Body of pancreas (tissue), 4 donors: ENCODE results near the gene GIGYF1. TPM values are rescaled to one million over a fixed set of nuclear protein-coding genes. Genes with fewer than 3 reads are reported as not detected.
"Not testable (repeated sequence)": the region's sequence is repeated elsewhere in the genome, so short reads cannot be mapped to it uniquely, and the experiment has no call there.

ENCODE experiments used
- ATAC-seq: fragments of 150-250 bp; one replicate; pipeline ENCODE4 v1.9.1; 2016
- DNase-seq, 4 donors: peaks; one replicate each; pipeline ENCODE4 v3.0.0-alpha.2; 2019
- H3K27ac ChIP-seq, 4 donors: fragments of 200-600 bp; sonication (generic); 1 replicate in 3 of 4; 2 replicates in 1 of 4; pipeline versions ENCODE4 v1.5.1 to v1.6.1; 2016 to 2019; ENCODE audit warnings: mild to moderate bottlenecking in 1 of 4, mixed read lengths in 1 of 4, moderate library complexity in 1 of 4
- H3K27me3 ChIP-seq, 2 donors: fragments of 200-600 bp; sonication (generic); one replicate each; pipeline ENCODE4 v1.6.0; 2016; ENCODE audit warnings: mild to moderate bottlenecking in 1 of 2
- H3K36me3 ChIP-seq, 2 donors: fragments of 200-600 bp; sonication (generic); replicated peaks in 1 of 2; 2 replicates each; pipeline ENCODE4 v1.5.1; 2016; ENCODE audit warnings: low read depth in 2 of 2; ENCODE audit not compliant: insufficient read depth in 1 of 2
- H3K4me1 ChIP-seq: fragments of 200-600 bp; sonication (generic); one replicate; pipeline ENCODE4 v1.6.0; 2016
- H3K4me3 ChIP-seq, 2 donors: fragments of 200-600 bp; sonication (generic); 1 replicate in 1 of 2; 2 replicates in 1 of 2; pipeline ENCODE4 v1.5.1; 2016 to 2019
- H3K9me3 ChIP-seq, 3 donors: fragments of 200-600 bp; sonication (generic); 1 replicate in 2 of 3; 2 replicates in 1 of 3; pipeline ENCODE4 v1.5.1; 2016
- POLR2A ChIP-seq, 3 donors: fragments of 450-650 bp; IDR thresholded peaks; one replicate each; pipeline ENCODE4 v1.6.1; 2016; ENCODE audit warnings: antibody characterized with exemption in 3 of 3, mild to moderate bottlenecking in 2 of 3
- WGBS, 2 donors: methylation state at CpG; one replicate each; pipeline ENCODE4 v1.1.5; 2017; 5-methylcytosine and 5-hydroxymethylcytosine counted together
- intact Hi-C: fragments of 100-400 bp; cut with DNase I; formaldehyde crosslinking; loops from one replicate; pipeline ENCODE4 v1.15.1; 2023
- total RNA-seq, 2 donors: library from RNA; depleted of rRNA; stranded (reverse); fragments of >200 nt; gene quantifications; one replicate each; pipeline ENCODE4 v1.1.0, GENCODE V29; 2016
- TF ChIP-seq, protein P1 (sequence below), 7 experiments: fragments of 450-650 bp in 4 of 7; fragments of 200-600 bp in 3 of 7; sonication (generic) in 3 of 7; IDR thresholded peaks; one replicate each; pipeline ENCODE4 v1.5.1; 2016 to 2019; ENCODE audit warnings: antibody characterized with exemption in 7 of 7

The GIGYF1 gene
- total RNA-seq, 2 donors from 2014 or later = 25.2 to 49.4 TPM

DNA sequence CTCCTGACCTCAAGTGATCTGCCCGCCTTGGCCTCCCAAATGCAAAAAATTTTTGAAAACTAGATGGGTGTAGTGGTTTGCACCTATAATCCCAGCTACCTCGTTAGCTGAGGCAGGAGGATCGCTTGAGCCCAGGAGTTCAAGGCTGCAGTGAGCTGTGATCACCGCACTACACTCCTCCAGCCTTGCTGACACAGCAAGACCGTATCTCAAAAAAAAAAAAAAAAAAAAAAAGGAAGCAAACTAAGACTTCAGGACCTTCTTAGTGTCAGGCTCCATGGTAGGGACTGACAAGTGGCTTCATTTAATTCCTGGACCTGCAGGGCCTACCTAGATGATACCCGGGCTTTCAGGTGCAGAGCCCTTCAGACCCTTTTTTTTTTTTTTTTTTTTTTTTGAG lies 14.3 kb upstream of the GIGYF1 start:
- H3K27ac ChIP-seq = no peak overlapping the region
- H3K9me3 ChIP-seq = no peaks in the 10 kb centered on the region
- H3K4me3 ChIP-seq = no peak overlapping the region
- 76 to 83% methylated on average over 6 of the region's 6 CpGs for WGBS, 2 donors
- ATAC-seq (no peak), DNase-seq (no peak)
- no peaks in the 10 kb centered on the region for H3K27me3 ChIP-seq
- intact Hi-C loops = no loop called here
- no peaks in the 10 kb centered on the region for H3K36me3 ChIP-seq
- TF ChIP-seq, protein P1, sequence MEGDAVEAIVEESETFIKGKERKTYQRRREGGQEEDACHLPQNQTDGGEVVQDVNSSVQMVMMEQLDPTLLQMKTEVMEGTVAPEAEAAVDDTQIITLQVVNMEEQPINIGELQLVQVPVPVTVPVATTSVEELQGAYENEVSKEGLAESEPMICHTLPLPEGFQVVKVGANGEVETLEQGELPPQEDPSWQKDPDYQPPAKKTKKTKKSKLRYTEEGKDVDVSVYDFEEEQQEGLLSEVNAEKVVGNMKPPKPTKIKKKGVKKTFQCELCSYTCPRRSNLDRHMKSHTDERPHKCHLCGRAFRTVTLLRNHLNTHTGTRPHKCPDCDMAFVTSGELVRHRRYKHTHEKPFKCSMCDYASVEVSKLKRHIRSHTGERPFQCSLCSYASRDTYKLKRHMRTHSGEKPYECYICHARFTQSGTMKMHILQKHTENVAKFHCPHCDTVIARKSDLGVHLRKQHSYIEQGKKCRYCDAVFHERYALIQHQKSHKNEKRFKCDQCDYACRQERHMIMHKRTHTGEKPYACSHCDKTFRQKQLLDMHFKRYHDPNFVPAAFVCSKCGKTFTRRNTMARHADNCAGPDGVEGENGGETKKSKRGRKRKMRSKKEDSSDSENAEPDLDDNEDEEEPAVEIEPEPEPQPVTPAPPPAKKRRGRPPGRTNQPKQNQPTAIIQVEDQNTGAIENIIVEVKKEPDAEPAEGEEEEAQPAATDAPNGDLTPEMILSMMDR (IDR thresholded peaks at IDR 0.05) = no peak
- no peak for TF ChIP-seq POLR2A (IDR thresholded peaks at IDR 0.05)
- peaks cover 23% of the 10 kb centered on the region for H3K4me1 ChIP-seq

DNA sequence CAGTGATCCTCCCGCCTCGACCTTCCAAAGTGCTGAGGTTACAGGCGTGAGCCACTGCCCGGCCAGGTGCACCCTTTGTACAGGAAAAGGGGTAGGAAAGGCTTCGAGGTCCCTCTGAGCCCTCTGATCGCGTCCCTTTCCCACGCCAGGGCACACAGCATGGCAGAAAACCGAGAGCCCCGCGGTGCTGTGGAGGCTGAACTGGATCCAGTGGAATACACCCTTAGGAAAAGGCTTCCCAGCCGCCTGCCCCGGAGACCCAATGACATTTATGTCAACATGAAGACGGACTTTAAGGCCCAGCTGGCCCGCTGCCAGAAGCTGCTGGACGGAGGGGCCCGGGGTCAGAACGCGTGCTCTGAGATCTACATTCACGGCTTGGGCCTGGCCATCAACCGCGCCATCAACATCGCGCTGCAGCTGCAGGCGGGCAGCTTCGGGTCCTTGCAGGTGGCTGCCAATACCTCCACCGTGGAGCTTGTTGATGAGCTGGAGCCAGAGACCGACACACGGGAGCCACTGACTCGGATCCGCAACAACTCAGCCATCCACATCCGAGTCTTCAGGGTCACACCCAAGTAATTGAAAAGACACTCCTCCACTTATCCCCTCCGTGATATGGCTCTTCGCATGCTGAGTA lies 12.7 kb upstream of the GIGYF1 start:
- 15 to 27% methylated on average over 19 to 34 of the region's 34 CpGs for WGBS, 2 donors
- Histone ChIP-seq H3K27ac (peak overlapping the region in 3 of 4 donors; percentile 81 to 91 (median 89)), H3K27me3 (no peaks in the 10 kb centered on the region), H3K4me1 (peaks cover 23% of the 10 kb centered on the region), H3K4me3 (peak overlapping the region; percentile 72 to 96), H3K9me3 (no peaks in the 10 kb centered on the region), H3K36me3 (no peaks in the 10 kb centered on the region)
- DNase-seq (peak in 3 of 4 donors; percentile 45 to 50 (median 48)), ATAC-seq (no peak)
- TF ChIP-seq, protein P1 (IDR thresholded peaks at IDR 0.05) = no peak
- TF ChIP-seq POLR2A (IDR thresholded peaks at IDR 0.05) = no peak
- intact Hi-C loops = no loop called here

DNA sequence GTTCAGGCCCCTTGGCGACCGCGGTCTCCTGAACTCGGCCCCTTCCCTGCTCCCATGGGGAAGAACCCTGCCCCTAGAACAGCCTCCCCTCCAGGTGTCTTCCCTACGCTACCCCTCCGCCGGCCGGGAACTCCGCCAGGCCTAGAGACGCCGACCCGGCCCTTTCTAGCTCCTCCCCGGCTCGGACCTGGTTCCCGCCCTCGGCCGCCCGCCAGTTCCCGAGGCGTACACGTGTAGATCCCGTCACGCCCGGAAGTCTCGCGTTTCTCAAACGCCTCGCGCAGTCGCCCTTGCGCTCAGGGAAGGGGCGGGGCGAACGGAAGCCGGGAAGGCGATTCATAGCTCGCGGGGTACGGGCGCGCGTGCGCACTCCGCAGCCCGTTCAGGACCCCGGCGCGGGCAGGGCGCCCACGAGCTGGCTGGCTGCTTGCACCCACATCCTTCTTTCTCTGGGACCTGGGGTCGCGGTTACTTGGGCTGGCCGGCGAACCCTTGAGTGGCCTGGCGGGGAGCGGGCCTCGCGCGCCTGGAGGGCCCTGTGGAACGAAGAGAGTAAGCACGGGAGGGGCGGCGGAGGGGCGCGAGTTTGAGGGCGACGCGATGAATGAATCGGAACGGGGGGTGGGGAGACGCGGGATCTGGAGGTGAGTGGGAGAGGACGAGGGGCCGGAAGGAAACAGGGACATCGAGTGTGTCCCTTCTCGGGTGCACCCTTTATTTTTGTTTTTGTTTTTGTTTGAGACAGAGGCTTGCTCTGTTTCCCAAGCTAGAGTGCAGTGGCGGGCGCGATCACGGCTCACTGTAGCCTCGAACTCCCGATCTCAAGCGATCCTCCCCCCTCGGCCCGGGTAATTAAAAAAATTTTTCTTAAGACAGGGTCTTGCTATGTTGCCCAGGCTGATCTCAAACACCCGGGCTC lies 12.0 kb upstream of the GIGYF1 start, which contains the start of gene POP7:
Gene POP7, plus strand, starts transcription at position 369 of the 919 bp plus-strand sequence. CDS start 710 bp downstream, outside the sequence.
- Histone ChIP-seq H3K27me3 (no peaks in the 10 kb centered on the region), H3K36me3 (no peaks in the 10 kb centered on the region), H3K27ac (peak within 1 kb of the TSS; percentile 81 to 91 (median 86)), H3K4me3 (peak within 1 kb of the TSS; percentile 72 to 96), H3K9me3 (no peaks in the 10 kb centered on the region), H3K4me1 (peaks cover 23% of the 10 kb centered on the region)
- 1% methylated on average over 15 to 86 of the region's 86 CpGs for WGBS, 2 donors
- TF ChIP-seq, protein P1 (IDR thresholded peaks at IDR 0.05) = peak in 1 of 7 experiments; percentile 15
- TF ChIP-seq POLR2A (IDR thresholded peaks at IDR 0.05) = peak; percentile 40 to 72 (median 66)
- DNase-seq (peak; percentile 99 to 100 (median 100)), ATAC-seq (peak; percentile 97)
- intact Hi-C loops = no loop called here

DNA sequence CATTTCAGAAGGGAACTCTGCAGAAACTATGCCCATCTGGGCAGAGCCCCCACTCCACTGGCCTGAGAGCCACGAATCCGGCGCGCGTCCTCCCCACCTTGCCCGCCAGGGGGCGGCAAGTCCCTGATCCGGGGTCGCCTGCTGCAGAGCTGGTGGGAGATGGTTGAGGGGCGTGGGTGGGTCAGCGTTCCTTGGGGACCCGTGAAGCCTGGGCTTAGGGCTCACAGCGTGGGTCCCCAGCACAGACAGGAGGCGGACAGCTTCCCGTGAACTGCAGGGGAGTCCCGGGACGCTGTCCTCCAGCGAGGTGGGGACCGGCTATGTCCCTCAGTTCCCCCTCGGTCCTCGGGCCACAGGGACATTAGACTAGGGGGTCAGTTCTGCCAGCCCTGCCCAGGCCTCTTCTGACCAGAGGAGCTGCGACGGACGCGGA lies 11.3 kb upstream of the GIGYF1 start:
- no peaks in the 10 kb centered on the region for H3K9me3 ChIP-seq
- TF ChIP-seq, protein P1 (IDR thresholded peaks at IDR 0.05) = peak; percentile 83 to 93 (median 88)
- TF ChIP-seq POLR2A (IDR thresholded peaks at IDR 0.05) = no peak
- H3K27me3 ChIP-seq = no peaks in the 10 kb centered on the region
- peak; percentile 73 to 84 (median 78) for DNase-seq
- no peaks in the 10 kb centered on the region for H3K36me3 ChIP-seq
- 0% methylated on average over 9 to 22 of the region's 25 CpGs for WGBS, 2 donors
- intact Hi-C loops = no loop called here
- H3K27ac ChIP-seq = peak overlapping the region; percentile 81 to 91 (median 86)
- H3K4me1 ChIP-seq = peaks cover 23% of the 10 kb centered on the region
- H3K4me3 ChIP-seq = peak overlapping the region; percentile 54 to 96
- peak; percentile 65 for ATAC-seq

DNA sequence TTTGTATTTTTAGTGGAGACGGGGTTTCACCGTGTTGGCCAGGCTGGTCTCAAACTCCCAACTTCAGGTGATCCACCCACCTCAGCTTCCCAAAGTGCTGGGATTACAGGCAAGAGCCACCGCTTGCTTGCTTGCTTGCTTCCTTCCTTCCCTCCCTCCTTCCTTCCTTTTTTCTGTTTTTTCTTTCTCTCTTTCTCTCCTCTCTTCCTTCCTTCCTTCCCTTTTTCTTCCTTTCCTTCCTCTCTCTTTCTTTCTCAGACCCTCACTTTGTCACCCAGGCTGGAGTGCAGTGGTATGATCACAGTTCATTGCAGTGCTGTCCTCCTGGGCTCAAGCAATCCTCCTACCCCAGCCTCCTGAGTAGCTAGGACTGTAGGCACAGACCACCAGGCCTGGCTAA lies 7.0 kb upstream of the GIGYF1 start:
- intact Hi-C loops = loop anchor here (5.0 kb wide), 1 partner anchor 151 kb away; the partner anchor contains the start of gene SLC12A9
- 65 to 66% methylated on average over 3 of the region's 3 CpGs for WGBS, 2 donors
- H3K27me3 ChIP-seq, H3K4me1 ChIP-seq, ATAC-seq, DNase-seq, H3K27ac ChIP-seq, H3K9me3 ChIP-seq, H3K4me3 ChIP-seq, H3K36me3 ChIP-seq: not testable (repeated sequence)
